Measurements from ENCODE around the gene SYN1. TPM values are rescaled to one million over a fixed set of nuclear protein-coding genes. Genes with fewer than 3 reads are reported as not detected.

Gene SYN1
- total RNA-seq, 1 donor from 2014 or later, result 0.75 TPM

DNA sequence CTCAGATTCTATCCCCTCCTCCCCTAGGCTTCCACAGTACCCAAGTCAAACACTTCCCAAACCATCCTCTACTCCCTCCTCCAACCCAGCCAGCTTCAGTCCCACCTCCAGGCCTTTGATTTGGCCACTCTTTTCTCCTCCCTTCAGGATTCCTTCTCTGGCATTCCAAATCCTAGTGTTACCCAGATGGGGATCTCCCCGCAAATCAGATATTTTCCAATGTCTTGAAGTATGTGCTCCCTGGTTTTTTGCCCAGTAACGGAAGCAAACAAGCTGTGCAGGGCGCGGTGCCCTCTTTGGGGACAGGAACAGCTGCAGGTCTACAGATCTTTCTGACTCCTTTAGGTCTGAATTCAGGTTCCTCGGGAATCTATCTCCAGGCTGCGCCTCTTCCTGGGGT is 2.2 kb upstream of the SYN1 start:
- ATAC-seq (no peak), DNase-seq (no peak)
- no peak overlapping the region for H3K4me3 ChIP-seq
- no peaks in the 10 kb centered on the region for H3K9me3 ChIP-seq
- no peaks in the 10 kb centered on the region for H3K27me3 ChIP-seq
- TF ChIP-seq, protein P1, sequence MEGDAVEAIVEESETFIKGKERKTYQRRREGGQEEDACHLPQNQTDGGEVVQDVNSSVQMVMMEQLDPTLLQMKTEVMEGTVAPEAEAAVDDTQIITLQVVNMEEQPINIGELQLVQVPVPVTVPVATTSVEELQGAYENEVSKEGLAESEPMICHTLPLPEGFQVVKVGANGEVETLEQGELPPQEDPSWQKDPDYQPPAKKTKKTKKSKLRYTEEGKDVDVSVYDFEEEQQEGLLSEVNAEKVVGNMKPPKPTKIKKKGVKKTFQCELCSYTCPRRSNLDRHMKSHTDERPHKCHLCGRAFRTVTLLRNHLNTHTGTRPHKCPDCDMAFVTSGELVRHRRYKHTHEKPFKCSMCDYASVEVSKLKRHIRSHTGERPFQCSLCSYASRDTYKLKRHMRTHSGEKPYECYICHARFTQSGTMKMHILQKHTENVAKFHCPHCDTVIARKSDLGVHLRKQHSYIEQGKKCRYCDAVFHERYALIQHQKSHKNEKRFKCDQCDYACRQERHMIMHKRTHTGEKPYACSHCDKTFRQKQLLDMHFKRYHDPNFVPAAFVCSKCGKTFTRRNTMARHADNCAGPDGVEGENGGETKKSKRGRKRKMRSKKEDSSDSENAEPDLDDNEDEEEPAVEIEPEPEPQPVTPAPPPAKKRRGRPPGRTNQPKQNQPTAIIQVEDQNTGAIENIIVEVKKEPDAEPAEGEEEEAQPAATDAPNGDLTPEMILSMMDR (IDR thresholded peaks at IDR 0.05), result no peak
- H3K4me1 ChIP-seq, result no peaks in the 10 kb centered on the region
- no peaks in the 10 kb centered on the region for H3K36me3 ChIP-seq
- intact Hi-C loops (cut with DNase I), result no loop called here
- H3K27ac ChIP-seq, result no peak overlapping the region

DNA sequence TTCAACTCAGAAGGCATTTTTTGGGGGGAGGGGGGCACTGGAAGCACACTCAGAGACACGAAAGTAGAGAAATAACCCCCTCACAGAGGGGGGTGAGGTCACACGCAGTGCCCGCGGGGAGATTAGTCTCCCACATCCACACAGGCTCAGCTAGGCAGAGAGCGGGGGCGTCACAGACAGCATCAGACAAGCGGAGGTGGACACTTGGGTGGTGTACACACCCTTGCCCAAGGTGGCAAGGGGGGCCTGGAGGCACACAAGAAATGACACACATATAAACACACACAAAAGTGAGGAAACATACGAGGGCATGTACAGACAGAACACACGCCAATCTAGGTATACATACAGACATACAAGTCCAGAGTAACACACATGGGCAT is 637 bp upstream of the SYN1 start:
- Histone ChIP-seq H3K4me3 (no peak overlapping the region), H3K9me3 (no peaks in the 10 kb centered on the region), H3K27ac (no peak overlapping the region), H3K27me3 (no peaks in the 10 kb centered on the region), H3K4me1 (no peaks in the 10 kb centered on the region), H3K36me3 (no peaks in the 10 kb centered on the region)
- TF ChIP-seq, protein P1 (IDR thresholded peaks at IDR 0.05), result no peak
- DNase-seq (no peak), ATAC-seq (no peak)
- intact Hi-C loops (cut with DNase I), result no loop called here

DNA sequence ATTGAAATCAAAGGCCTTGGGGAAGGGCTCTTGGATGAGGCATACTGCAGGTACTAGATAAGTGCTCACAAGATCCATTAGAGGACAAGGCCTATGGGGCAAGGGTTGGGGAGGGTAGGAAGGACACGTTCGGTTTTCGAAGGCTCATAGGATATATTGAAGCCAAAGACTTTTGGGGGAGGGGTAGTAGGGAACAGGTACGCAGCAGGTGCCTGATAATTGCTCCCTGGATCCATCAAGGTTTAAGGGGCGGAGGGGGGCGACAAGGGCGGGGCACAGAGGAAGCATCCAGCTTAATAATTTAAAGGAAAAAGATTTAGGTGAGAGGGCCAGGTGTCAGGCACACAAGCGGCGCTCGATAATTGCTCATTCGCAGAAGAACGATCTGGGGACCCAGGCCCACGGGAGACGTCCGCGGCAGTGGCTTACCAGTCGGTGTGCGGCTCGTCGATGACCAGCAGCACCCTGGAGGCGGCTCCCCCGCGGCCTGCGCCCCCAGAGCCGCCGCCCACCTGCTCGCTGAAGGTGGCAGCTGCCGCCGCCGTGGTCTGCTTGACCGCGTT is 653 bp downstream of the SYN1 start:
- no peak for ATAC-seq
- TF ChIP-seq, protein P1 (IDR thresholded peaks at IDR 0.05), result no peak
- H3K4me3 ChIP-seq, result peak overlapping the region; percentile 38
- intact Hi-C loops (cut with DNase I), result no loop called here
- no peaks in the 10 kb centered on the region for H3K36me3 ChIP-seq
- no peak overlapping the region for H3K27ac ChIP-seq
- no peaks in the 10 kb centered on the region for H3K9me3 ChIP-seq
- no peak for DNase-seq
- no peaks in the 10 kb centered on the region for H3K27me3 ChIP-seq
- no peaks in the 10 kb centered on the region for H3K4me1 ChIP-seq

DNA sequence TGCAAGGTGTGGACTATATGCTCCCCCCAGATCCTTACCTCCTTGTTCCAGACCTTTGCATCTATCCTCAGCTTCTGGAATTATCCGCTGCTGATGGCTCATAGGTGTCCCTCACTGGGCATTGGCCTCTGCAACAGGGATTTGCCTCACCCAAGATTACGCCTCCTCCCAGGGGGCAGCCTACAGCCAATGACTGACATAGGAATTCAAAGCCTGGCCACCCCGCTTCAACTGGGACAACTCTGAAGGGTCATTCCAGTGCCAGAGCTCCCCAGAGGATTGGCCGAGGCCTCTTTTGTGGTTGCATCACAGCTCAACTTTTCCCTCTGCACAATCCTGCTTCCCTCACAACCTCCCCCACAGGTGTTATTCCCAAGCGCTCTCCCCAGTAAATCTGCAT is 5.0 kb downstream of the SYN1 start:
- TF ChIP-seq, protein P1 (IDR thresholded peaks at IDR 0.05), result no peak
- H3K4me1 ChIP-seq, result no peaks in the 10 kb centered on the region
- no peaks in the 10 kb centered on the region for H3K27me3 ChIP-seq
- ATAC-seq (no peak), DNase-seq (no peak)
- no peak overlapping the region for H3K27ac ChIP-seq
- H3K9me3 ChIP-seq, result no peaks in the 10 kb centered on the region
- no peaks in the 10 kb centered on the region for H3K36me3 ChIP-seq
- H3K4me3 ChIP-seq, result no peak overlapping the region
- intact Hi-C loops (cut with DNase I), result no loop called here

DNA sequence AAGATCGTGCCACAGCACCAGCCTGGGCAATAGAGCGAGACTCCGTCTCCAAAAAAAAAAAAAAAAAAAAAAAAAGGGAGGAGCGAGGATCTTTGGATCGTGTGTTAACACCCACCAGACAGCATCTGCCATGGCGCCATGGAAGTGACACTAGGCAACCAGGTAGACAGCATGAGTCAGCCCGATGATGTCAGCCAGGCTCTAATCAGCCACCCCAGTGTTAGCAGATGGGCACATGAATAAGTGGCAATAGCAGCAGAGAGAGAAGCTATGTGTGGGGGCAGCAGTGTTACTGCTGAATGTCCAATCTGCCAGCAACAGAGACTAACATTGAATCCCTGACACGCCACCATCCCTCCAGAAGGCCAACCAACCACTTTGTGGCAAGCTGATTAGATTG is 6.6 kb downstream of the SYN1 start:
- H3K27me3 ChIP-seq, result no peaks in the 10 kb centered on the region
- ATAC-seq (no peak), DNase-seq (no peak)
- H3K27ac ChIP-seq, result no peak overlapping the region
- intact Hi-C loops (cut with DNase I), result no loop called here
- H3K4me3 ChIP-seq, result no peak overlapping the region
- TF ChIP-seq, protein P1 (IDR thresholded peaks at IDR 0.05), result no peak
- H3K36me3 ChIP-seq, result no peaks in the 10 kb centered on the region
- H3K9me3 ChIP-seq, result no peaks in the 10 kb centered on the region
- no peaks in the 10 kb centered on the region for H3K4me1 ChIP-seq

DNA sequence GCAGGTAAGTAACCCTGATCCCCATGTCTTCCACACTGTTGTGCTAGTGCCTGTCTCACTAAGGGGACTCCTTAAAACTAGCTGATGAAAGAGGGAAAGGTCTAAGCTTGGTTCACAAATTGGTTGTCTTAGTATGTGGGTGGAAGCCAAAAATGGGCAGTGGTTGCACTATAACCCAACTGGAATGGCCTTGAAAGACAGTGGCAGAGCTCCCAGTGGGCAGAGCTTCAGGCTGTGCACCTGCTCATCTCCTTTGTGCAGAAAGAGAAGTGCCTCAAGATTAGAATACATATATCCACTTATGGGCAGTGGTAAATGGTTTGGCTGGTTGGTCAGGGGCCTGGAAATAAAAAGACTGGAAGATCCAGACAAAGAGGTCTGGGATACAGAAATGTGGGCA is 7.2 kb downstream of the SYN1 start:
- ATAC-seq (no peak), DNase-seq (no peak)
- Histone ChIP-seq H3K36me3 (no peaks in the 10 kb centered on the region), H3K27me3 (no peaks in the 10 kb centered on the region), H3K27ac (no peak overlapping the region), H3K4me1 (no peaks in the 10 kb centered on the region), H3K9me3 (no peaks in the 10 kb centered on the region), H3K4me3 (no peak overlapping the region)
- TF ChIP-seq, protein P1 (IDR thresholded peaks at IDR 0.05), result no peak
- intact Hi-C loops (cut with DNase I), result no loop called here
